GM19328 (cell line): ENCODE results near the gene FKBP10.
"Not testable (repeated sequence)": the region's sequence is repeated elsewhere in the genome, so short reads cannot be mapped to it uniquely, and the experiment has no call there.

Source experiments
- ATAC-seq: cut with Tn5 transposase; IDR thresholded peaks from one replicate; pipeline ENCODE4 v1.9.1; 2021; ENCODE audit warnings: mild to moderate bottlenecking, moderate library complexity; ENCODE audit not compliant: unreplicated experiment

The FKBP10 gene

GRCh38 chr17:41806685-41807445, 5.9 kb upstream of the FKBP10 start:
- ATAC-seq, result no peak

GRCh38 chr17:41810659-41811548, 1.9 kb upstream of the FKBP10 start:
- ATAC-seq, result no peak

- no peak for ATAC-seq
These were observed 1.0 kb upstream of the FKBP10 start, which contains the start of gene P3H4 for GRCh38 chr17:41811549-41812380. P3H4 (minus strand) TSS chr17:41811949; CDS start chr17:41811915, 34 bp downstream.

GRCh38 chr17:41813152-41813680, 412 bp downstream of the FKBP10 start:
- no peak for ATAC-seq

- ATAC-seq, result no peak
These were observed 908 bp downstream of the FKBP10 start for GRCh38 chr17:41813699-41814124.

GRCh38 chr17:41814195-41814594, 1.4 kb downstream of the FKBP10 start:
- no peak for ATAC-seq

- ATAC-seq, result no peak
These were observed 4.0 kb downstream of the FKBP10 start for GRCh38 chr17:41816637-41817320.

GRCh38 chr17:41818024-41818423, 5.2 kb downstream of the FKBP10 start:
- no peak for ATAC-seq

GRCh38 chr17:41821776-41822175, 9.0 kb downstream of the FKBP10 start:
- ATAC-seq, result no peak

- no peak for ATAC-seq
These were observed 9.7 kb downstream of the FKBP10 start for GRCh38 chr17:41822216-41823140.

GRCh38 chr17:41823141-41823524, 10.3 kb downstream of the FKBP10 start:
- no peak for ATAC-seq

- ATAC-seq, result no peak
These were observed 10.8 kb downstream of the FKBP10 start for GRCh38 chr17:41823580-41823979.

GRCh38 chr17:41824086-41824485, 11.3 kb downstream of the FKBP10 start:
- ATAC-seq, result no peak

- no peak for ATAC-seq
These were observed 12.5 kb downstream of the FKBP10 start for GRCh38 chr17:41825175-41825845.

GRCh38 chr17:41829961-41830360, 17.2 kb downstream of the FKBP10 start:
- not testable (repeated sequence) for ATAC-seq

GRCh38 chr17:41835214-41835799, 22.5 kb downstream of the FKBP10 start:
- no peak for ATAC-seq

- no peak for ATAC-seq
These were observed 23.2 kb downstream of the FKBP10 start, which contains the start of gene NT5C3B for GRCh38 chr17:41835800-41836549. NT5C3B (minus strand) TSS chr17:41836232; CDS start chr17:41836193, 39 bp downstream.
